Measurements from ENCODE around the gene GTPBP3.

GRCh38 chr19:17359905-17360800, 22.8 kb downstream of the GTPBP3 start:
- TF ChIP-seq CTCF (IDR thresholded peaks at IDR 0.05; ENCODE audit: borderline replicate concordance, extremely low read depth, low read length, poor library complexity, severe bottlenecking) (no peak), EZH2 (IDR thresholded peaks at IDR 0.05; ENCODE audit: borderline replicate concordance, low read depth, low read length, severe bottlenecking) (no peak)

All from DND-41 (cell line).